Endothelial cell of umbilical vein (primary cell): ENCODE data around the gene EPHA4. TPM values are rescaled to one million over a fixed set of nuclear protein-coding genes. Genes with fewer than 3 reads are reported as not detected.

Experiments used
- BruUV-seq: library from RNA; stranded (reverse); fragments of 400-500 nt; replicated peaks from 2 replicates; lab custom pipeline; 2021; lab: Mats Ljungman, UMichigan
- CTCF ChIA-PET: fragments of 300-600, 350-600 bp; sonication (Branson Sonifier 250); formaldehyde crosslinking; loops from one replicate; lab custom pipeline; 2021; ENCODE audit warnings: antibody characterized with exemption, inconsistent platforms; lab: Charles Lee
- POLR2A ChIA-PET: fragments of 300-600, 350-600 bp; sonication (Branson Sonifier 250); formaldehyde crosslinking; loops from one replicate; lab custom pipeline; 2021; ENCODE audit warnings: antibody characterized with exemption, inconsistent platforms; lab: Charles Lee
- DNase-seq: peaks from one replicate; pipeline ENCODE4 v3.0.0-alpha.2; 2011; ENCODE audit warnings: low read depth, low spot score
- FAIRE-seq: peaks from 2 replicates; lab custom pipeline; 2011; peaks lifted over from hg19 to GRCh38; lab: Jason Lieb, UNC
- H2AFZ ChIP-seq: 2 replicates; pipeline ENCODE4 v1.6.0; 2012; ENCODE audit warnings: low read depth, low read length, control low read depth, inconsistent platforms
- H3K27ac ChIP-seq: 2 replicates; pipeline ENCODE4 v1.5.1; 2011; ENCODE audit warnings: low read depth, mild to moderate bottlenecking, control low read depth, low read length, moderate library complexity; ENCODE audit not compliant: insufficient read depth
- H3K27me3 ChIP-seq, 2 experiments: 2 replicates each; pipeline versions ENCODE4 v1.6.0 to v1.6.1; 2011; ENCODE audit warnings: low read length in 2 of 2, mixed read lengths in 1 of 2; ENCODE audit not compliant: control insufficient read depth in 2 of 2, insufficient read depth in 2 of 2
- H3K36me3 ChIP-seq, 2 experiments: 2 replicates in 1 of 2; 3 replicates in 1 of 2; pipeline ENCODE4 v1.5.1; 2011; ENCODE audit warnings: low read length in 2 of 2, mild to moderate bottlenecking in 1 of 2, moderate library complexity in 1 of 2; ENCODE audit not compliant: control insufficient read depth in 2 of 2, insufficient read depth in 2 of 2; ENCODE audit errors: extremely low read depth in 1 of 2
- H3K4me1 ChIP-seq: 3 replicates; pipeline ENCODE4 v1.5.1; 2011; ENCODE audit warnings: mild to moderate bottlenecking, low read length; ENCODE audit not compliant: control insufficient read depth, insufficient read depth; ENCODE audit errors: extremely low read depth
- H3K4me2 ChIP-seq: 2 replicates; pipeline ENCODE4 v1.6.1; 2011; ENCODE audit warnings: low read length, control low read depth, mixed read lengths; ENCODE audit not compliant: insufficient read depth
- H3K4me3 ChIP-seq, 3 experiments: fragments of 200-600 bp in 1 of 3; sonication (generic), shearing (Covaris generic) in 1 of 3; replicated peaks in 1 of 3; 2 replicates each; pipeline ENCODE4 v1.5.1; 2011 to 2016; ENCODE audit warnings: control low read depth in 3 of 3, low read length in 3 of 3, mild to moderate bottlenecking in 2 of 3, inconsistent platforms in 1 of 3, low read depth in 1 of 3, moderate library complexity in 1 of 3; ENCODE audit not compliant: insufficient read depth in 1 of 3
- H3K79me2 ChIP-seq: 2 replicates; pipeline ENCODE4 v1.6.0; 2012; ENCODE audit warnings: low read length, inconsistent platforms; ENCODE audit not compliant: control insufficient read depth, insufficient read depth
- H3K9ac ChIP-seq: replicated peaks from 2 replicates; pipeline ENCODE3; 2011; ENCODE audit warnings: low read length, control low read depth; ENCODE audit not compliant: insufficient read depth; ENCODE audit errors: extremely low read depth
- H3K9me1 ChIP-seq: replicated peaks from 3 replicates; pipeline ENCODE4 v1.6.0; 2011; ENCODE audit warnings: mild to moderate bottlenecking, low read length; ENCODE audit not compliant: control insufficient read depth, insufficient read depth; ENCODE audit errors: extremely low read depth
- H3K9me3 ChIP-seq: replicated peaks from 2 replicates; pipeline ENCODE4 v1.5.1; 2012; ENCODE audit warnings: low read length, inconsistent platforms; ENCODE audit not compliant: control insufficient read depth, insufficient read depth
- H4K20me1 ChIP-seq: replicated peaks from 2 replicates; pipeline ENCODE3; 2011; ENCODE audit warnings: mild to moderate bottlenecking, low read length; ENCODE audit not compliant: control insufficient read depth, insufficient read depth; ENCODE audit errors: extremely low read depth
- CTCF ChIP-seq, 2 donors: IDR thresholded peaks; 1 replicate in 1 of 2; 2 replicates in 1 of 2; pipeline ENCODE4 v1.5.1; 2011; ENCODE audit warnings: low read length in 2 of 2, mild to moderate bottlenecking in 2 of 2, moderate library complexity in 2 of 2, control low read depth in 1 of 2, inconsistent platforms in 1 of 2, low read depth in 1 of 2; ENCODE audit not compliant: insufficient read depth in 1 of 2; ENCODE audit errors: extremely low read depth in 1 of 2
- EZH2 ChIP-seq: IDR thresholded peaks from 2 replicates; pipeline ENCODE4 v1.6.1; 2012; ENCODE audit warnings: borderline replicate concordance, low read depth, mild to moderate bottlenecking, moderate library complexity, low read length, inconsistent platforms; ENCODE audit not compliant: severe bottlenecking
- FOS ChIP-seq: IDR thresholded peaks from 2 replicates; pipeline ENCODE4 v1.6.1; 2011; ENCODE audit warnings: mild to moderate bottlenecking, low read length, moderate library complexity, borderline replicate concordance; ENCODE audit not compliant: insufficient read depth
- GATA2 ChIP-seq: IDR thresholded peaks from 2 replicates; pipeline ENCODE4 v1.7.0; 2011; ENCODE audit warnings: low read depth, mild to moderate bottlenecking, moderate library complexity, mixed read lengths, low read length; ENCODE audit not compliant: insufficient read length, insufficient read depth
- JUN ChIP-seq: IDR thresholded peaks from 2 replicates; pipeline ENCODE4 v1.6.1; 2011; ENCODE audit warnings: borderline replicate concordance, low read depth; ENCODE audit not compliant: insufficient read length, insufficient read depth
- MAX ChIP-seq: IDR thresholded peaks from 2 replicates; pipeline ENCODE4 v1.6.1; 2011; ENCODE audit not compliant: insufficient read depth, insufficient read length
- MYC ChIP-seq: IDR thresholded peaks from one replicate; pipeline ENCODE4 v1.6.1; 2011; ENCODE audit warnings: mild to moderate bottlenecking, low read depth, low read length
- POLR2A ChIP-seq: IDR thresholded peaks from 2 replicates; pipeline ENCODE4 v1.6.1; 2012; ENCODE audit warnings: low read depth, mild to moderate bottlenecking, control low read depth, low read length
- POLR2AphosphoS5 ChIP-seq: IDR thresholded peaks from 2 replicates; pipeline ENCODE4 v1.6.1; 2012; ENCODE audit warnings: low read depth, mild to moderate bottlenecking, control low read depth, low read length, moderate library complexity; ENCODE audit not compliant: insufficient read depth
- dilution Hi-C: fragments of 300-500 bp; cut with MboI; formaldehyde crosslinking; loops from one replicate; pipeline ENCODE4 v1.15.0; 2019; ENCODE audit warnings: low sequenced_read_pairs; ENCODE audit not compliant: extremely low pct_ligation_motif_present
- intact Hi-C: fragments of 100-400 bp; cut with micrococcal nuclease; formaldehyde crosslinking; loops from one replicate; pipeline ENCODE4 v1.10.0; 2022
- polyA plus RNA-seq, 4 experiments: library from polyadenylated mRNA; depleted of rRNA in 3 of 4; stranded (reverse) in 3 of 4; unstranded in 1 of 4; fragments of >200 nt; gene quantifications; 2 replicates each; pipeline versions ENCODE4 v1.2.1 to v1.2.3, GENCODE V29; 2011 to 2012; ENCODE audit warnings: missing spikeins in 1 of 4
- total RNA-seq: library from RNA; stranded (reverse); gene quantifications from 2 replicates; pipeline ENCODE4 v1.2.3, GENCODE V29; 2021

Gene EPHA4
- total and polyA plus RNA-seq, 2 donors (not counting 3 experiments of a cell fraction or from before 2014, with no cell fraction given) = 11.9 to 19.8 TPM

DNA sequence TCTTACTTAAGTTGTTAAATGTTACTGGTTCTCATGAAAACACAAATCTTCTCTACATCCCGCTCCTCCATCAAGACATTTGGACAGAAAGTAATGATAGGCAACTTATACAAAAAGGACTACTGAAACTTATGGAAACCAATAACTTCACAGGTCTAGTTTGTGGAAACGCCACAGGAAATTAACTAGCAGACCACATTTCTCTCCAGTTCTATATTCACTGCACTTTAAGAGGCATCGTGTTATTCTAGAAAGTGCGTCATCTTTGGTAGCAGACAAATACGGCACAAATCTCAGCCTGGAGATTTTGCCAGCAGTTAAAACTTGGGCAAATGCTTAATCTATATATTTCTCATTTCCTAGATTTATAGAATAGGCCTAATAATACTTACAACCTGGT, 164.3 kb downstream of the EPHA4 start:
- Histone ChIP-seq H3K9ac (no peak overlapping the region), H3K4me1 (no peaks in the 10 kb centered on the region), H3K27me3 (no peaks in the 10 kb centered on the region), H4K20me1 (no peaks in the 10 kb centered on the region), H3K36me3 (no peaks in the 10 kb centered on the region), H3K9me3 (no peaks in the 10 kb centered on the region), H3K4me3 (no peak overlapping the region), H3K27ac (no peak overlapping the region), H3K9me1 (no peaks in the 10 kb centered on the region), H3K79me2 (no peaks in the 10 kb centered on the region), H2AFZ (no peak overlapping the region), H3K4me2 (no peak overlapping the region)
- FAIRE-seq = no peak
- no peak for TF ChIP-seq CTCF (IDR thresholded peaks at IDR 0.05; ENCODE audit: extremely low read depth in 1 of 2, insufficient read depth in 1 of 2, low read depth in 1 of 2, low read length in 2 of 2)
- no peak for TF ChIP-seq MYC
- TF ChIP-seq POLR2A = no peak
- no peak for TF ChIP-seq EZH2
- no peak for TF ChIP-seq GATA2
- TF ChIP-seq POLR2AphosphoS5 = no peak
- TF ChIP-seq JUN = no peak
- TF ChIP-seq MAX = no peak
- TF ChIP-seq FOS = no peak
- DNase-seq = no peak
- dilution Hi-C loops = no loop called here
- CTCF ChIA-PET = no interaction called here
- BruUV-seq = no TSS peak
- POLR2A ChIA-PET = no interaction called here
- intact Hi-C loops = no loop called here
